GM19468 (cell line): ENCODE measurements around the gene CALHM3.
"Not testable (repeated sequence)": the region's sequence is repeated elsewhere in the genome, so short reads cannot be mapped to it uniquely, and the experiment has no call there.

Experiments
- ATAC-seq: cut with Tn5 transposase; IDR thresholded peaks from one replicate; pipeline ENCODE4 v1.9.1; 2021; ENCODE audit warnings: mild to moderate bottlenecking, moderate library complexity, moderate number of reproducible peaks; ENCODE audit not compliant: unreplicated experiment; ENCODE audit errors: extremely low read depth

Gene CALHM3

GRCh38 chr10:103502849-103503660 lies 24.0 kb upstream of the CALHM3 start:
- ATAC-seq: no peak

GRCh38 chr10:103501186-103501585 lies 22.1 kb upstream of the CALHM3 start:
- no peak for ATAC-seq

GRCh38 chr10:103500481-103500880 lies 21.4 kb upstream of the CALHM3 start:
- no peak for ATAC-seq

- ATAC-seq: no peak
Measured at GRCh38 chr10:103499881-103500280, 20.8 kb upstream of the CALHM3 start.

- no peak for ATAC-seq
Measured at GRCh38 chr10:103498936-103499638, 20.0 kb upstream of the CALHM3 start.

- ATAC-seq: no peak
Measured at GRCh38 chr10:103497161-103497915, 18.3 kb upstream of the CALHM3 start.

- ATAC-seq: no peak
Measured at GRCh38 chr10:103495321-103495720, 16.3 kb upstream of the CALHM3 start.

- no peak for ATAC-seq
Measured at GRCh38 chr10:103493916-103494877, 15.2 kb upstream of the CALHM3 start.

GRCh38 chr10:103493362-103493915 lies 14.4 kb upstream of the CALHM3 start, which contains the start of gene NEURL1:
TSS of gene NEURL1 (plus strand) at chr10:103493705. CDS start at chr10:103494388, 683 bp downstream.
- no peak for ATAC-seq

GRCh38 chr10:103492655-103493261 lies 13.7 kb upstream of the CALHM3 start:
- no peak for ATAC-seq

- no peak for ATAC-seq
Measured at GRCh38 chr10:103491729-103492364, 12.8 kb upstream of the CALHM3 start.

- ATAC-seq: no peak
Measured at GRCh38 chr10:103490986-103491314, 11.9 kb upstream of the CALHM3 start.

GRCh38 chr10:103487410-103487708 lies 8.3 kb upstream of the CALHM3 start:
- ATAC-seq: no peak

- ATAC-seq: not testable (repeated sequence)
Measured at GRCh38 chr10:103486635-103487409, 7.8 kb upstream of the CALHM3 start.

GRCh38 chr10:103481974-103482531 lies 3.0 kb upstream of the CALHM3 start:
- no peak for ATAC-seq

- no peak for ATAC-seq
Measured at GRCh38 chr10:103480521-103480920, 1.5 kb upstream of the CALHM3 start.

- ATAC-seq: no peak
Measured at GRCh38 chr10:103478671-103479070, 369 bp downstream of the CALHM3 start.
